ENCODE data around the gene PSEN1.

- TF ChIP-seq CTCF (IDR thresholded peaks at IDR 0.05 in 2 of 3, conservative IDR thresholded peaks at IDR 0.05 in 1 of 3; ENCODE audit: control insufficient read depth in 2 of 3, extremely low read depth in 1 of 3, insufficient read depth in 1 of 3, low read depth in 3 of 3, low read length in 3 of 3) (no peak), SP1 (IDR thresholded peaks at IDR 0.05; ENCODE audit: low read depth, low read length) (no peak), CBFB (IDR thresholded peaks at IDR 0.05; ENCODE audit: low read depth) (no peak), BRCA1 (IDR thresholded peaks at IDR 0.05; ENCODE audit: low read depth, low read length) (no peak)
Observed at GRCh38 chr14:73140811-73141323, 4.6 kb downstream of the PSEN1 start.

Data from GM12878 (cell line).